Activated CD8-positive, alpha-beta memory T cell treated with anti-CD3 and anti-CD28 coated beads for 1 hour (primary cell): Measurements from ENCODE around the gene SCLT1.
"Not testable (repeated sequence)": the region's sequence is repeated elsewhere in the genome, so short reads cannot be mapped to it uniquely, and the experiment has no call there.

Experiments
- DNase-seq, 2 donors: peaks; one replicate each; pipeline ENCODE4 v3.0.0-alpha.2; 2020; ENCODE audit warnings: low read depth in 1 of 2; ENCODE audit errors: extremely low read depth in 1 of 2

The SCLT1 gene

GRCh38 chr4:129093191-129093920 is at the start of gene SCLT1:
Gene SCLT1, minus strand, starts transcription at chr4:129093539. Its CDS starts 436 bp downstream, at chr4:129093103.
- DNase-seq = peak; percentile 85 to 92

- no peak for DNase-seq
These were observed 47.2 kb upstream of the SCLT1 start for GRCh38 chr4:129140521-129140920.

GRCh38 chr4:129138810-129139496 is 45.6 kb upstream of the SCLT1 start:
- DNase-seq = no peak

- DNase-seq = no peak
These were observed 43.1 kb upstream of the SCLT1 start for GRCh38 chr4:129136433-129136832.

GRCh38 chr4:129131343-129131742 is 38.0 kb upstream of the SCLT1 start:
- DNase-seq = no peak

GRCh38 chr4:129129143-129129542 is 35.8 kb upstream of the SCLT1 start:
- no peak for DNase-seq

- DNase-seq = not testable (repeated sequence)
These were observed 33.3 kb upstream of the SCLT1 start for GRCh38 chr4:129126614-129127013.

- DNase-seq = no peak
These were observed 24.4 kb upstream of the SCLT1 start for GRCh38 chr4:129117705-129118104.

- no peak for DNase-seq
These were observed 20.6 kb upstream of the SCLT1 start for GRCh38 chr4:129113919-129114318.

GRCh38 chr4:129113434-129113833 is 20.1 kb upstream of the SCLT1 start:
- no peak for DNase-seq

GRCh38 chr4:129111919-129112318 is 18.6 kb upstream of the SCLT1 start:
- no peak for DNase-seq

GRCh38 chr4:129110931-129111330 is 17.6 kb upstream of the SCLT1 start:
- DNase-seq = no peak

GRCh38 chr4:129109965-129110824 is 16.9 kb upstream of the SCLT1 start:
- no peak for DNase-seq

- DNase-seq = no peak
These were observed 5.2 kb upstream of the SCLT1 start for GRCh38 chr4:129098531-129099001.

GRCh38 chr4:129095811-129096454 is 2.6 kb upstream of the SCLT1 start, which contains the start of gene C4orf33:
Gene C4orf33, plus strand, starts transcription at chr4:129096152. Its CDS starts 6,459 bp downstream, at chr4:129102611.
- DNase-seq = peak; percentile 41 to 57

- no peak for DNase-seq
These were observed 1.0 kb upstream of the SCLT1 start for GRCh38 chr4:129094347-129094746.

GRCh38 chr4:129092631-129093190 is 628 bp downstream of the SCLT1 start:
- no peak for DNase-seq

- DNase-seq = no peak
These were observed 5.8 kb downstream of the SCLT1 start for GRCh38 chr4:129087516-129087915.

GRCh38 chr4:129085472-129085871 is 7.9 kb downstream of the SCLT1 start:
- no peak for DNase-seq

- no peak for DNase-seq
These were observed 11.0 kb downstream of the SCLT1 start for GRCh38 chr4:129082302-129082701.
